Activated T-helper 1 cell treated with anti-CD3 and anti-CD28 coated beads, Interleukin-12 subunit alpha, Interleukin-12 subunit beta, Interleukin-2, Interleukin-4 antibody, amounts not matched to agents 30 ng/mL and 10 ng/mL and 1 ng/mL, durations not matched to agents 14 hours and 24 hours and 36 hours (primary cell): ENCODE measurements around the gene TRIM47. TPM values are rescaled to one million over a fixed set of nuclear protein-coding genes. Genes with fewer than 3 reads are reported as not detected.
"Not testable (repeated sequence)": the region's sequence is repeated elsewhere in the genome, so short reads cannot be mapped to it uniquely, and the experiment has no call there.

Source experiments
- DNase-seq: peaks from one replicate; pipeline ENCODE4 v3.0.0; 2021; ENCODE audit warnings: low spot score
- H3K27ac Mint-ChIP-seq: one replicate; pipeline ENCODE4 v1.8.0; 2021; ENCODE audit warnings: mild to moderate bottlenecking, mixed read lengths
- H3K27me3 Mint-ChIP-seq: one replicate; pipeline ENCODE4 v1.8.0; 2022; ENCODE audit warnings: mild to moderate bottlenecking, moderate library complexity, mixed read lengths; ENCODE audit not compliant: insufficient read depth
- H3K36me3 Mint-ChIP-seq: one replicate; pipeline ENCODE4 v1.8.0; 2021; ENCODE audit warnings: low read depth, mixed read lengths
- H3K4me1 Mint-ChIP-seq: one replicate; pipeline ENCODE4 v1.8.0; 2021; ENCODE audit warnings: low read depth, mixed read lengths
- H3K4me3 Mint-ChIP-seq: one replicate; pipeline ENCODE4 v1.8.0; 2021; ENCODE audit warnings: mild to moderate bottlenecking, moderate library complexity, mixed read lengths
- H3K9me3 Mint-ChIP-seq: one replicate; pipeline ENCODE4 v1.8.0; 2021; ENCODE audit warnings: mixed read lengths
- intact Hi-C: fragments of 100-400 bp; cut with micrococcal nuclease; formaldehyde crosslinking; loops from one replicate; pipeline ENCODE4 v1.15.1; 2024
- total RNA-seq: library from RNA; stranded (reverse); gene quantifications from 2 replicates; pipeline ENCODE4 v1.2.3, GENCODE V29; 2022

TRIM47 gene
- total RNA-seq, 1 donor from 2014 or later = 30.5 TPM

DNA sequence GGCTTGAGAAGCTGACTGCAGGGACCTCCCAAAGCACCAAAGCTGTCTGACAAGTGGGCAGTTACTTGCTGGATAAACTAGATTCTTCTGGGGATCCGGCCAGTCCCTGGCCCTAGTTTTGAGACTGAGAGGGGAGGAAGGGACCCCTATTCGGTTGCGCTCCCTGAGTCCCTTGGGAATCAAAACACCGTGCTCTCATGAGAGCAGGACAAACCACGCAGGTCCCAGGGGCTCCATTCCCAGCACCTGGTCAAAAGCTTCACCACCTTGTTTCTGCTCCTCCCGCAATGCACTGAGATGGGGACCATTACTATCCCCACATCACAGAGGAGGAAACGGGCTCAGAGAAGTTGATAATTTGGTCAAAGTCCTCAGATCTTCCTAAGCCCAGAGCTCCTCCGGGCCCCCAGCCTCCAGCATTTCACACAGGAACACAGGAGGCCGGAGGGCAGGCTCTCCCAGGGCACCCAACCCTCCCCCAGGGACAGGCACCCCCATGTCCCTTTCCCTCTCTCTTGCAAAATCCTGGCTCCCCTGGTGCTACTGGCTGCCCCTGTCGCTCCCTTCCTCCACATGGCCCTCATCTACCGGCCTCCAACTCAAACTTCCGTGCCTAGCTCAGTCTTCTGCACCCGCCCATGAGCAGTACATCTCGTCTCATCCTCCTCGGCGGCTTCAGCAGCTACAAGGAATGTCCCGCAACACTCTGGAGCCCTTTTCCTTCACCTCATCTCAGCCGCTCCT, 15.1 kb upstream of the TRIM47 start:
- H3K27me3 Mint-ChIP-seq = no peaks in the 10 kb centered on the region
- H3K4me3 Mint-ChIP-seq = peak overlapping the region; percentile 68
- no peaks in the 10 kb centered on the region for H3K9me3 Mint-ChIP-seq
- H3K27ac Mint-ChIP-seq = peak overlapping the region; percentile 70
- intact Hi-C loops = no loop called here
- DNase-seq = no peak
- H3K36me3 Mint-ChIP-seq = peaks cover 20% of the 10 kb centered on the region
- H3K4me1 Mint-ChIP-seq = peaks cover 35% of the 10 kb centered on the region

DNA sequence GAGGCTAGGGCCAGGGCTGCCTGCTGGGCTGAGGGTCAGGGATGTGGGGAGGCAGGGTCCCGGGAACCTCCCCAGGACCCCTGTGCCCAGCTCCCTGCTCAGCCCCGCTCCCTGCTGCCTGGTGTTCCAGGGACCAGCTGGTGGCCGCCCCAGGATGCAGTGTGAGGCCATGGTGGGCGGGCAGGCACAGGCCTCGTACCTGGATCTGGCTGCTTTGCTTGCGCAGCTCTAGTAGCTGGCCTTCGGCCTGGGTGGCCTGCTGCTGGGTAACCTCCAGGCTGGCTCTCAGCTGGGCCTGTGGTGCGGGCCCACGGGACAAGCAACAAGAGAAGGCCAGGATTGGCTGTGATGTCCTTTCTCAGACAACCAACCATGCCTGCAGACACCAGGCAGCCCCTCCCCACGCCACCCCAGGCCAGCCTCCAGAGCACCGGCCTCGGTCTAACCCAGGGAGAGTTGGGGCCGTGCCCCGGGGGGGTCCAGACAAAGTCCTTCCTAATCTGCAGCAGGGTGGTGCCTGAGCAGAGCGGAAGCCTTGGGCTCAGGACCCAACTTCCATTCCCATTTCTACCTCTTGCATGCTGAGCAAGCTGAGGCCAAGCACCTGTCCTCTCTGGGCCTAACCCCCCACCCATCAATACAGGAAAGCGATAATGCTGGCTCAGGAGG, 14.3 kb upstream of the TRIM47 start:
- no peak overlapping the region for H3K4me3 Mint-ChIP-seq
- no peak for DNase-seq
- H3K27ac Mint-ChIP-seq = no peak overlapping the region
- peaks cover 34% of the 10 kb centered on the region for H3K4me1 Mint-ChIP-seq
- H3K36me3 Mint-ChIP-seq = peaks cover 22% of the 10 kb centered on the region
- H3K27me3 Mint-ChIP-seq = no peaks in the 10 kb centered on the region
- no peaks in the 10 kb centered on the region for H3K9me3 Mint-ChIP-seq
- intact Hi-C loops = no loop called here

DNA sequence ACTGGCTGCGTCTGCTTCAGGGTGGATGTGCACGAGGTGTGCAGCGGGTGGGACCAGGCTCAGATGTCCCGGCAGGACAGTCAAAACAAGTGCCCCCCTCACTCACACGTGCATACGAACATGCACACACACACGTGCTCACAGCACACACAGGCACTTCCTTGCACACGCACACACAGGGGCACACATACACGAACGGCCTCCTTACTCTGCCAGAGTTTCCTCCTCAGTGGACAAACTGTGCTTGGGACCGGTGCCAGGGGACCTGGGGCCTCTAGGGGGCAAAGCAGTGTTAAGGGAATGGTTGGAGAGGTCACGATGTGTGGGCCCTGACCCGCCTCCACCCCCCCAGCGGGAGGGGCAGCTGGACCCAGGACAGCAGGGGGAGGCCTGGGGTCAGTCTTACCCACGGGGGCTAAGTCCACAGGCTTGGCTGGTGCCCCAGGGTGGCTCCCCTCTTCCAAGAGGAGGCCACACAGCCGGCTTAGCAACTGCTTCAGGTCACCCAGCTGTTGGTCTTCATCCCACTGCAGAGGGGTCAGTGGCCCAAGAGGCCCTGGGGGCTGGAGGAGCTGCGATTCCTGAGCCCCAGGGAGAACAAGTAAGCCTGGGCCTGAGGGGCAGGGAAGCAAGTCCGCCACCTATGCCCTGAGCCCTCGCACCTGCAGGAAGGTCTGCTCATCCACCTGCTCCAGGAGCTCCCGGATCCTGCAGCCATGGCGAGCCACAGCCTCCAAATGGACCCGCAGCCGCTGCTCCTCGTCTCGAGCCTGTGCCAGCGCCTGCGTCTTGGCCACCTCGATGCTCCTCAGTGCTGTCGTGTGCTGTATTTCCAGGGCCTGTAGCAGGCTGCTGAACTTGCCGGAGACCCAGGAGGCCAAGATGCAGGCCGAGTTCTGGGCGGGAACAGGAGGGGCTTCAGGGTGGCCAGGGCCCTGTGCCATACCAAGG, 13.5 kb upstream of the TRIM47 start:
- no peaks in the 10 kb centered on the region for H3K27me3 Mint-ChIP-seq
- H3K9me3 Mint-ChIP-seq = no peaks in the 10 kb centered on the region
- H3K4me3 Mint-ChIP-seq = no peak overlapping the region
- H3K4me1 Mint-ChIP-seq = peaks cover 28% of the 10 kb centered on the region
- intact Hi-C loops = no loop called here
- no peak overlapping the region for H3K27ac Mint-ChIP-seq
- peaks cover 22% of the 10 kb centered on the region for H3K36me3 Mint-ChIP-seq
- no peak for DNase-seq

DNA sequence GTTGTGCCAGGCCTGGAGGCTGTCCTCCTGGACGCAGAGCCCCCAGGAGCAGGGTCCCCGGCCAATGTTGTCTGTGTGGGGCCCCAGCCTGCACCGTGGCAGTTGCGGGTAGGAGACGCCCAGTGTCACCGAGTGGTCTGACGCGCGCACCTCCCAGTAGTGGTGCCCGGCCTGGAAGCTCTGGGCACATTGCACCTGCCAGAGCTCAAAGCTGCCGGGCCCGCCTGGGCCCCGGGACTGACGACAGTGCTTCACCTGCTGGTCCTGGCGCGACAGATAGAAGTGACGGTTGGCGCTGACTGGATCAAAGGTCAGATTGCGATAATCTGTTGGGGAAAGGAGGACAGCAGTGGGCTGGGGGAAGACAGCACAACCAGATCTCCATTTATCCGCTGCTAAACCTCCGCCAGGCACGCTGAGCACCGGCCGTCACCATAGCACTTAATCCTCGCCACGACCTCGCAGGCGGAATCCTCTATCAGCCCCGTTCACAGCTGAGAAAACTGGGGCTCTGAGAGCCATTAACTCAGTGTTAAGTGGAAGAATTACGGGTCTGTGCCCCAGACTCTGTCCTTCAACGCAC, 12.7 kb upstream of the TRIM47 start:
- Mint-ChIP-seq H3K4me1 (peaks cover 28% of the 10 kb centered on the region), H3K9me3 (no peaks in the 10 kb centered on the region), H3K27ac (no peak overlapping the region), H3K36me3 (peaks cover 22% of the 10 kb centered on the region), H3K27me3 (no peaks in the 10 kb centered on the region), H3K4me3 (no peak overlapping the region)
- intact Hi-C loops = no loop called here
- DNase-seq = no peak

DNA sequence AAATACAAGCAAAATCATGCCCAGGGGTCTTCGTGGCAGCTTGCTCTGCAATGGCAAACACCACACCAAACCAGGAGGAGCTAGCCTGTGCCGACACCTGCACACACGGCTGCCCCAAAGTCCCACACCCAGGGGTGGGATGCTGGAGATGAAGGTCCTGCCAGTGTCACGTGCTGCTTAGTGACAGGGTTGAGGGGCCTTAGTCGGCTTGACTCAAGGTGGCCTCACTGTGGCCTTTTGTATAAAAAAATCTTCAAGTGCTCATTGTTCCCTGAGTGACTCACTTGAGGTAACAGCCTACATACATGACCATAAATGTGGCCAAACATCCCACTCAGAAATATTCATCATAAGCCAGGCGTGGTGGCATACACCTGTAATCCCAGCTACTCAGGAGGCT, 11.1 kb upstream of the TRIM47 start:
- Mint-ChIP-seq H3K9me3 (no peaks in the 10 kb centered on the region), H3K36me3 (peaks cover 13% of the 10 kb centered on the region), H3K4me3 (no peak overlapping the region), H3K27ac (no peak overlapping the region), H3K4me1 (peaks cover 17% of the 10 kb centered on the region), H3K27me3 (no peaks in the 10 kb centered on the region)
- intact Hi-C loops = no loop called here
- no peak for DNase-seq

DNA sequence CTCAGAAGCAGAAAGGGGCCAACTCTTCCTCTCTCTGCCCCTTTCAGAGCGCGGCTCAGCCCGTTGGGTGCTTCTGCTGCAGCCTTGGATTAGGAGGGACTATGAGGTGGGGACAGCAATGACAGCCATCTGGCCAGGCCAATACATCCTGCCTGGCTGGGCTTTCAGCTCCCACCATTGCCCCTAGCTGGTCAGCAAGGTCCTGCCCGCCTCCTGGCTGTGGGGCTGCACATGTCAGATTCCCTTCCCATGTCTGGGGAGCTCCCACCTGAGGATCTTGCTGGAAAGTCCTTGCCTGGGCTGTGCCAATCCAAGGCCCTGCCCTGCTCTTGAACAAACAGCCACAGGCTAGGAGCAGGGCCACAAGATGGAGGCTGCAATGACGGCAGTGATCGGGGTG, 10.1 kb upstream of the TRIM47 start:
- H3K9me3 Mint-ChIP-seq = no peaks in the 10 kb centered on the region
- intact Hi-C loops = no loop called here
- no peak overlapping the region for H3K27ac Mint-ChIP-seq
- no peak for DNase-seq
- peaks cover 9% of the 10 kb centered on the region for H3K4me1 Mint-ChIP-seq
- no peak overlapping the region for H3K4me3 Mint-ChIP-seq
- H3K36me3 Mint-ChIP-seq = peaks cover 10% of the 10 kb centered on the region
- H3K27me3 Mint-ChIP-seq = no peaks in the 10 kb centered on the region

DNA sequence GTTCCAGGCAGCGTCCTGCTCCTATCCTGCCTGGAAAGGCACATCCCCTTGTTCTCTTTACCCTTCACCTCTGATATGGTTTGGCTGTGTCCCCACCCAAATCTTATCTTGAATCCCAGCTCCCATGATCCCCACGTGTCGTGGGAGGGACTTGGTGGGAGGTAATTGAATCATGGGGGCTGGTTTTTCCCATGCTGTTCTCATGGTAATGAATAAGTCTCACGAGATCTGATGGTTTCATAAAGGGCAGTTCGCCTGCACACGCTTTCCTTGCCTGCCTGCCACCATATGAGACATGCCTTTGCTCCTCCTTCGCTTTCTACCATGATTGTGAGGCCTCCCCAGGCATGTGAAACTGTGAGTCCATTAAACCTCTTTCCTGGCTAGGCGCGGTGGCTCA, 7.5 kb upstream of the TRIM47 start:
- H3K27me3 Mint-ChIP-seq, intact Hi-C loops, H3K4me1 Mint-ChIP-seq, H3K9me3 Mint-ChIP-seq, H3K4me3 Mint-ChIP-seq, DNase-seq, H3K27ac Mint-ChIP-seq: not testable (repeated sequence)
- peaks cover 10% of the 10 kb centered on the region for H3K36me3 Mint-ChIP-seq

DNA sequence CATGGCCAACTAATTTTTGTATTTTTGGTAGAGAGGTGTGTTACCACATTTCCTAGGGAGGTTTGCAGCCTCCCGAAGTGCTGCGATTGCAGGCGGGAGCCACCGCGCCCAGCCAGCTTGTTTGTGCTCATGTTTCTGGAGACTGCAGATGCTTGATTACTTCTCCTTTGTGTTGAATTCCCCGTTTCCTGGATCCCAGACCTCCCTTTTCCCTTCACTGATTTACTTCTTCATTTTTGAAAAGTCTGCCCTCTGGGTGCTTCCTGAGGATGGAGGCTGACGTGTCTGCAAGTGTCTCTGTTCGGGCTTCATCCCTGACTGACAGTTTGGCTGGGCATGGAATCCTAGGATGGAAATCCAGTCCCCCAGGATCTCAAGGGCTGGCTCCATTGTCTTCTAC, 7.0 kb upstream of the TRIM47 start:
- H3K27me3 Mint-ChIP-seq = peaks cover 6% of the 10 kb centered on the region
- no peak overlapping the region for H3K4me3 Mint-ChIP-seq

DNA sequence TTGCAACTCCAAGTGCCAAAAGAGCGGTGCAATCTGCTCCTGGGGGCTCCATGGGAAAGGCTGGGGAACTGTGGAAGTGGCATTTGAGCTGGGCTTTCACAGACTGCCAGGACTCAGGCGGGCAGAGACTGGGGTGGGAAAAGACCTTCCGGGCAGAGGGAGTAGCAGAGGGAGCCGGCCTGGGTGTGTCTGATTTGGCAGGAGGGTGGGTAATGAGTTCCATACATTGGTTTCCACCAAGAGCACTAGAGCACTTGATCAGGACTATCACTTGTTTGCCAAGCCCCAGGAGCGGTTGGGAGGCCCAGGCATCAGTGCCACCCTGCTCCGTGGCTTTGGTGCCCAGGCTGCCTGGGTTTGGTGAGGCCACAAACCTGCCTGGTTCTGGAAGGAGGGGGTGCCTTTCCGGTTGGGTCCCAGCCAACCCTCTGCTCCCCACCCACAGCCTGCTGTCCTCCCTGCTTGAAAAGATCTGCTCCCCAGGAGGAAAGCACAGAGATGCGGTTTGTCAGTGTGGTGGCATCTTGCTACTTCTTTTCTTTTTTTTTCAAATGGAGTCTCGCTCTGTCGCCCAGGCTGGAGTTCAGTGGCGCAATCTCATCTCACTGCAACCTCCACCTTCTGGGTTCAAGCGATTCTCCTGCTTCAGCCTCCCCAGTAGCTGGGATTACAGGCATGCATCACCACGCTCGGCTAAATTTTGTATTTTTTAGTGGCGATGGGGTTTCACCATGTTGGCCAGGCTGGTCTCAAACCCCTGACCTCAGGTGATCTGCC, 3.5 kb upstream of the TRIM47 start:
- H3K27ac Mint-ChIP-seq = no peak overlapping the region
- H3K4me1 Mint-ChIP-seq = peaks cover 9% of the 10 kb centered on the region
- DNase-seq = no peak
- no peaks in the 10 kb centered on the region for H3K9me3 Mint-ChIP-seq
- no peak overlapping the region for H3K4me3 Mint-ChIP-seq
- intact Hi-C loops = no loop called here
- peaks cover 2% of the 10 kb centered on the region for H3K36me3 Mint-ChIP-seq
- H3K27me3 Mint-ChIP-seq = peaks cover 16% of the 10 kb centered on the region

More for the DNA sequence above, 7.0 kb upstream of the TRIM47 start:
- Mint-ChIP-seq H3K36me3 (peaks cover 7% of the 10 kb centered on the region), H3K4me1 (peaks cover 8% of the 10 kb centered on the region), H3K9me3 (no peaks in the 10 kb centered on the region), H3K27ac (no peak overlapping the region)
- no peak for DNase-seq
- intact Hi-C loops = no loop called here

DNA sequence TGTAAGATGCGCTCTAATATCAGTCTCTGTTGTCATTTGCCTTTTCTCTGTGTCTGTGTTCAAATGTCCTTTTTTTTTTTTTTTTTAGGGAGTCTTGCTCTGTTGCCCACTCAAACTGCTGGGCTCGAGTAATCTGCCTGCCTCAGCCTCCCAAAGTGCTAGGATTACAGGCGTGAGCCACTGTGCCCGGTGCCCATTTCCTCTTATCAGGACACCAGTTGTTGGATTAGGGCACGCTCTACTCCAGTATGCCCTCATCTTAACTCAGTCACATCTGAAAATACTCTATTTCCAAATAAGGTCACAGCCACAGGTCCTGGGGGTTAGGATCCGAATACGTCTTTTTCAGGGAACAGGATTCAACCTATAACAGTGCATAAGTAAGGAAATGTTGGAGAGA, 1.9 kb upstream of the TRIM47 start:
- Mint-ChIP-seq H3K36me3 (peaks cover 2% of the 10 kb centered on the region), H3K4me1 (peaks cover 19% of the 10 kb centered on the region), H3K9me3 (no peaks in the 10 kb centered on the region), H3K27me3 (peaks cover 16% of the 10 kb centered on the region), H3K27ac (peak overlapping the region; percentile 29), H3K4me3 (peak overlapping the region; percentile 19)
- intact Hi-C loops = no loop called here
- DNase-seq = no peak

DNA sequence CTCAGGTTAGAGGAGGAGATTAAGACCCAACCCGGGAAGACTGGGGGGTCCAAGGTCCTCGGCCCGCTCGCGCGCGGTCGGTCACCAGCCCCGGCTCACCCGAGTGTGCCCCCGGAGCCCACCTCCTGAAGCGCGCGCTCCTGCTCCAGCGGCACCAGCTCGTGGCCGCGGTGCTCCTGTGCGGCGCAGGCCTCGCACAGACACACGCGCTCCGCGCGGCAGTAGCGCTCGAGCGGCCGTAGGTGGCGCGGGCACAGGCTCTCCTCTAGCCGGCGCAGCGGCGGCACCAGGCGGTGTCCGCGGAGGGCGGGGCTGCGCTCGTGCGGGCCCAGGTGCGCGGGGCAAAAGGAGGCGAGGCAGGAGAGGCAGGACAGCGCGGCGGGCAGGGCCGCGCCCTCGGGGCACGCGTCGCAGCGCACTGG, 618 bp downstream of the TRIM47 start:
- Mint-ChIP-seq H3K27ac (peak overlapping the region; percentile 95), H3K4me1 (peaks cover 32% of the 10 kb centered on the region), H3K4me3 (peak overlapping the region; percentile 93), H3K27me3 (peaks cover 16% of the 10 kb centered on the region), H3K9me3 (no peaks in the 10 kb centered on the region), H3K36me3 (peaks cover 2% of the 10 kb centered on the region)
- intact Hi-C loops = loop anchor here (1.0 to 2.0 kb wide), 3 partner anchors 18 to 27 kb away; partner anchors contain the start of genes MRPL38 and WBP2
- DNase-seq = peak; percentile 71
